B cell (primary cell): Measurements from ENCODE around the gene CCT6B. TPM values are rescaled to one million over a fixed set of nuclear protein-coding genes. Genes with fewer than 3 reads are reported as not detected.

Experiments
- ATAC-seq: fragments of 200-7000 bp; cut with Tn5 transposase; one replicate; pipeline ENCODE4 v1.10.0; 2021; ENCODE audit warnings: low read depth, mild to moderate bottlenecking, moderate number of reproducible peaks, moderate library complexity
- CTCF ChIA-PET: fragments of 350-600 bp; sonication (Branson Sonifier 250); formaldehyde crosslinking; loops from one replicate; lab custom pipeline; 2021; ENCODE audit warnings: antibody characterized with exemption, inconsistent platforms; lab: Charles Lee
- POLR2A ChIA-PET: fragments of 350-600 bp; sonication (Branson Sonifier 250); formaldehyde crosslinking; loops from one replicate; lab custom pipeline; 2021; ENCODE audit warnings: antibody characterized with exemption; lab: Charles Lee
- DNase-seq: peaks from one replicate; pipeline ENCODE4 v3.0.0; 2013
- H2AFZ ChIP-seq: 2 replicates; pipeline ENCODE4 v1.6.1; 2012; ENCODE audit warnings: mild to moderate bottlenecking, low read depth, low read length; ENCODE audit not compliant: insufficient read depth, poor library complexity, severe bottlenecking
- H3K27ac ChIP-seq, 2 donors: 1 replicate in 1 of 2; 2 replicates in 1 of 2; pipeline ENCODE4 v1.5.1; 2012 to 2013; ENCODE audit warnings: low read length in 2 of 2, mild to moderate bottlenecking in 2 of 2, moderate library complexity in 1 of 2
- H3K27me3 ChIP-seq, 4 experiments: fragments of 200-600 bp in 1 of 4; sonication (generic) in 1 of 4; replicated peaks in 1 of 4; 1 replicate in 2 of 4; 2 replicates in 2 of 4; pipeline versions ENCODE4 v1.6.1 to v1.7.0; 2013 to 2016; ENCODE audit warnings: low read length in 3 of 4, mild to moderate bottlenecking in 2 of 4, mixed read lengths in 1 of 4, moderate library complexity in 1 of 4; ENCODE audit not compliant: insufficient read depth in 4 of 4, control insufficient read depth in 3 of 4; ENCODE audit errors: control extremely low read depth in 1 of 4
- H3K36me3 ChIP-seq, 2 experiments: replicated peaks in 1 of 2; 1 replicate in 1 of 2; 2 replicates in 1 of 2; pipeline versions ENCODE4 v1.6.1 to v1.7.1; 2013; ENCODE audit warnings: low read length in 1 of 2; ENCODE audit not compliant: insufficient read depth in 2 of 2, control insufficient read depth in 1 of 2; ENCODE audit errors: control extremely low read depth in 1 of 2, extremely low read depth in 1 of 2
- H3K4me1 ChIP-seq, 2 donors: fragments of 200-600 bp in 1 of 2; sonication (generic) in 1 of 2; 1 replicate in 1 of 2; 2 replicates in 1 of 2; pipeline versions ENCODE4 v1.5.1 to v1.6.1; 2013 to 2017; ENCODE audit warnings: low read length in 2 of 2; ENCODE audit not compliant: control insufficient read depth in 2 of 2, insufficient read depth in 2 of 2
- H3K4me2 ChIP-seq: replicated peaks from 2 replicates; pipeline ENCODE3; 2012; ENCODE audit warnings: mild to moderate bottlenecking, low read depth, low read length; ENCODE audit not compliant: poor library complexity, severe bottlenecking
- H3K4me3 ChIP-seq, 5 experiments: fragments of 200-600 bp in 1 of 5; sonication (generic) in 1 of 5; 1 replicate in 3 of 5; 2 replicates in 2 of 5; pipeline versions ENCODE4 v1.5.1 to v1.7.0; 2011 to 2016; ENCODE audit warnings: low read length in 4 of 5, mild to moderate bottlenecking in 4 of 5, low read depth in 2 of 5, control low read depth in 1 of 5, moderate library complexity in 1 of 5; ENCODE audit not compliant: insufficient read depth in 1 of 5; ENCODE audit errors: control extremely low read depth in 1 of 5, extremely low read depth in 1 of 5
- H3K79me2 ChIP-seq: fragments of 200-600 bp; sonication (generic); one replicate; pipeline ENCODE4 v1.6.0; 2016; ENCODE audit warnings: low read length; ENCODE audit not compliant: control insufficient read depth, insufficient read depth
- H3K9ac ChIP-seq: fragments of 200-600 bp; sonication (generic); 2 replicates; pipeline ENCODE4 v1.6.1; 2017; ENCODE audit warnings: mild to moderate bottlenecking, low read length, moderate library complexity
- H3K9me3 ChIP-seq, 3 donors: one replicate each; pipeline versions ENCODE4 v1.6.1 to v1.7.1; 2013; ENCODE audit warnings: low read length in 2 of 3; ENCODE audit not compliant: control insufficient read depth in 2 of 3, insufficient read depth in 1 of 3; ENCODE audit errors: control extremely low read depth in 1 of 3
- H4K20me1 ChIP-seq: 2 replicates; pipeline ENCODE4 v1.6.0; 2012; ENCODE audit warnings: mild to moderate bottlenecking, low read length; ENCODE audit not compliant: insufficient read depth, control insufficient read depth, poor library complexity, severe bottlenecking
- H3K27ac Mint-ChIP-seq: one replicate; pipeline ENCODE4 v1.8.0; 2021; ENCODE audit warnings: mixed read lengths
- H3K27me3 Mint-ChIP-seq: one replicate; pipeline ENCODE4 v1.8.0; 2021; ENCODE audit warnings: mixed read lengths
- H3K4me1 Mint-ChIP-seq: one replicate; pipeline ENCODE4 v1.8.0; 2021; ENCODE audit warnings: mixed read lengths
- H3K4me3 Mint-ChIP-seq: one replicate; pipeline ENCODE4 v1.8.0; 2021; ENCODE audit warnings: mixed read lengths
- H3K9me3 Mint-ChIP-seq: one replicate; pipeline ENCODE4 v1.8.0; 2022; ENCODE audit warnings: mixed read lengths; ENCODE audit not compliant: insufficient read depth
- CTCF ChIP-seq: fragments of 200-600 bp; IDR thresholded peaks from one replicate; pipeline ENCODE4 v1.8.0; 2022; ENCODE audit warnings: antibody characterized with exemption, mild to moderate bottlenecking
- EZH2 ChIP-seq: IDR thresholded peaks from 2 replicates; pipeline ENCODE4 v1.6.1; 2012; ENCODE audit warnings: borderline replicate concordance, low read depth, mild to moderate bottlenecking, moderate library complexity, low read length; ENCODE audit not compliant: insufficient read depth, poor library complexity, severe bottlenecking
- WGBS: methylation state at CpG from one replicate; pipeline ENCODE4 v1.1.5; 2013; ENCODE audit warnings: missing lambda C conversion rate; ENCODE audit not compliant: insufficient coverage; 5-methylcytosine and 5-hydroxymethylcytosine counted together
- intact Hi-C: fragments of 100-400 bp; cut with micrococcal nuclease; formaldehyde crosslinking; loops from one replicate; pipeline ENCODE4 v1.10.0; 2022
- polyA plus RNA-seq: library from polyadenylated mRNA; depleted of rRNA; stranded (reverse); fragments of >200 nt; gene quantifications from 2 replicates; pipeline ENCODE4 v1.2.3, GENCODE V29; 2012
- total RNA-seq, 2 donors: library from RNA; stranded (reverse); fragments of 120-200 nt in 1 of 2; gene quantifications; 1 replicate in 1 of 2; 2 replicates in 1 of 2; pipeline versions ENCODE4 v1.2.3 to v1.2.4, GENCODE V29; 2013 to 2022

Gene CCT6B
- total and polyA plus RNA-seq, 2 donors (not counting 1 experiment from before 2014, with no cell fraction given), result 0.82 to 2.6 TPM

DNA sequence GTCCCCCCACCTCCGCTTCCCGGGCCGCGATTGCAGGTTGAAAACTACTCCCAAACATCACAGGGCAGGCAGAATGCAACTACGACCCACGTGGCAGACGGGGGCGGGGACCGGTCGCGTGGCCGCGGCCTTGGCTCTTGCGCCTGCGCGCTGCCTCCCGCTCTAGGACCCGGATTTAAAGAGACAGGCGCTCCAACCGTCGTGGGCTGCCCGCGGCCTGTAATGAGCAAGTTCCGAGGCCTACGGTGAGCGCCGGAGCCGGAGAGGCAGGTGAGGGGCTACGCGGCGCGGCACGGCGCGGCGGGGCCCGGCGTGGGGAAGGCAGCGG, 19.1 kb upstream of the CCT6B start, which contains the start of gene LIG3:
Gene LIG3 (plus strand): TSS at position 160 of the 328 bp plus-strand sequence. CDS start 2,494 bp downstream, outside the sequence.
- peak within 1 kb of the TSS; percentile 98 for H3K4me3 Mint-ChIP-seq

More for the DNA sequence above, 19.1 kb upstream of the CCT6B start, which contains the start of gene LIG3:
- WGBS, result under 1% methylated on average over 39 of the region's 39 CpGs
- H3K9me3 ChIP-seq, result no peaks in the 10 kb centered on the region
- H3K79me2 ChIP-seq, result peaks cover 23% of the 10 kb centered on the region
- intact Hi-C loops, result loop anchor here (1.0 to 5.0 kb wide), 7 partner anchors 19 to 784 kb away; partner anchors contain the start of genes AP2B1, CCT6B, SLFN5 and ZNF830
- peaks cover 4% of the 10 kb centered on the region in 2 experiments for H3K36me3 ChIP-seq
- no peaks in the 10 kb centered on the region for H3K9me3 Mint-ChIP-seq
- TF ChIP-seq EZH2 (no peak), CTCF (no peak)
- peaks cover 28% of the 10 kb centered on the region for H3K4me1 Mint-ChIP-seq
- ATAC-seq (peak; percentile 69), DNase-seq (peak; percentile 96)
- peak within 1 kb of the TSS; percentile 95 to 99 for H3K27ac ChIP-seq
- ChIA-PET POLR2A (interaction anchor here (1.5 to 2.0 kb wide), 3 partner anchors 19 to 109 kb away, joined by 3 to 7 read pairs (median 5); partner anchors contain the start of genes CCT6B and ZNF830), CTCF (interaction anchor here (1.0 to 3.2 kb wide), 9 partner anchors 11 to 560 kb away, joined by 3 to 16 read pairs (median 7); partner anchors contain the start of genes CCT6B, RAD51D, RFFL and ZNF830)
- no peaks in the 10 kb centered on the region for H4K20me1 ChIP-seq
- no peaks in the 10 kb centered on the region for H3K27me3 Mint-ChIP-seq
- peak within 1 kb of the TSS; percentile 90 for H2AFZ ChIP-seq
- peak within 1 kb of the TSS; percentile 93 for H3K9ac ChIP-seq
- peaks cover 15 to 16% of the 10 kb centered on the region in 2 donors for H3K4me1 ChIP-seq
- H3K4me3 ChIP-seq, result peak within 1 kb of the TSS; percentile 23 to 98 (median 93)
- H3K27ac Mint-ChIP-seq, result peak within 1 kb of the TSS; percentile 99
- no peaks in the 10 kb centered on the region for H3K27me3 ChIP-seq
- H3K4me2 ChIP-seq, result peak within 1 kb of the TSS; percentile 80
